Ishikawa (cell line): Measurements from ENCODE around the gene TNS1.

Source experiments
- CEBPB ChIP-seq: IDR thresholded peaks from 2 replicates; pipeline ENCODE4 v1.6.1; 2012
- CREB1 ChIP-seq: IDR thresholded peaks from 2 replicates; pipeline ENCODE4 v1.6.1; 2012; ENCODE audit warnings: low read depth
- EGR1 ChIP-seq: IDR thresholded peaks from 2 replicates; pipeline ENCODE4 v1.6.1; 2012
- EP300 ChIP-seq: IDR thresholded peaks from 2 replicates; pipeline ENCODE4 v1.6.1; 2012; ENCODE audit warnings: borderline replicate concordance
- FOXM1 ChIP-seq: IDR thresholded peaks from 2 replicates; pipeline ENCODE4 v1.6.1; 2012; ENCODE audit warnings: low read depth, borderline replicate concordance
- NFIC ChIP-seq: IDR thresholded peaks from 2 replicates; pipeline ENCODE4 v1.6.1; 2012
- RAD21 ChIP-seq: IDR thresholded peaks from 2 replicates; pipeline ENCODE4 v1.6.1; 2012; ENCODE audit warnings: low read depth
- TAF1 ChIP-seq: IDR thresholded peaks from 2 replicates; pipeline ENCODE4 v1.6.1; 2012; ENCODE audit warnings: low read depth, mild to moderate bottlenecking
- TCF12 ChIP-seq: IDR thresholded peaks from 2 replicates; pipeline ENCODE4 v1.6.1; 2012; ENCODE audit warnings: low read depth
- TEAD4 ChIP-seq: IDR thresholded peaks from 2 replicates; pipeline ENCODE4 v1.6.1; 2012
- YY1 ChIP-seq: IDR thresholded peaks from 2 replicates; pipeline ENCODE4 v1.6.1; 2012; ENCODE audit warnings: low read depth
- ZBTB7A ChIP-seq: IDR thresholded peaks from 2 replicates; pipeline ENCODE4 v1.6.1; 2012; ENCODE audit warnings: low read depth
- TF ChIP-seq, protein P1 (sequence below): IDR thresholded peaks from 2 replicates; pipeline ENCODE4 v1.6.1; 2012
- TF ChIP-seq, protein P2 (sequence below): IDR thresholded peaks from 2 replicates; pipeline ENCODE4 v1.6.1; 2012
- TF ChIP-seq, protein P3 (sequence below): IDR thresholded peaks from 2 replicates; pipeline ENCODE4 v1.6.1; 2012; ENCODE audit warnings: low read depth, mild to moderate bottlenecking

Gene TNS1

DNA sequence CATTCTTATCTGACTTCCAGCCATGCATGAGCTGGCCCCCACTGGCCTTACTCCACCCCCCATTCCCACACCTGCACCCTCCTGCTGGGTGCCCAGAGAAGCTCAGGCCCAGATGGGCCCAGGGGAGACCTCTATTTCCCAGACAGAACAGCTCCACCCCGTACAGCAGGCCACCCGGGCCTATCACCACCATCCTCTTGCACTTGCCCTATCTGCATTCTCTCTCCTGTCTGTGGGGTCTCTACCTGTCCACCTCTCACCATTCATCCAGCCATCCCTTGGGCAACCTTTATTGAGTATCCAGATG, 25.3 kb upstream of the TNS1 start:
- no peak for TF ChIP-seq CEBPB
- no peak for TF ChIP-seq ZBTB7A
- no peak for TF ChIP-seq EP300
- TF ChIP-seq YY1: no peak
- TF ChIP-seq, protein P1, sequence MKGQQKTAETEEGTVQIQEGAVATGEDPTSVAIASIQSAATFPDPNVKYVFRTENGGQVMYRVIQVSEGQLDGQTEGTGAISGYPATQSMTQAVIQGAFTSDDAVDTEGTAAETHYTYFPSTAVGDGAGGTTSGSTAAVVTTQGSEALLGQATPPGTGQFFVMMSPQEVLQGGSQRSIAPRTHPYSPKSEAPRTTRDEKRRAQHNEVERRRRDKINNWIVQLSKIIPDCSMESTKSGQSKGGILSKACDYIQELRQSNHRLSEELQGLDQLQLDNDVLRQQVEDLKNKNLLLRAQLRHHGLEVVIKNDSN: no peak
- no peak for TF ChIP-seq FOXM1
- TF ChIP-seq TAF1: no peak

- TF ChIP-seq, protein P1: no peak
- no peak for TF ChIP-seq CEBPB
- TF ChIP-seq FOXM1: no peak
- TF ChIP-seq, protein P2, sequence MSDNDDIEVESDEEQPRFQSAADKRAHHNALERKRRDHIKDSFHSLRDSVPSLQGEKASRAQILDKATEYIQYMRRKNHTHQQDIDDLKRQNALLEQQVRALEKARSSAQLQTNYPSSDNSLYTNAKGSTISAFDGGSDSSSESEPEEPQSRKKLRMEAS: no peak
- TF ChIP-seq RAD21: no peak
- no peak for TF ChIP-seq ZBTB7A
- TF ChIP-seq, protein P3, sequence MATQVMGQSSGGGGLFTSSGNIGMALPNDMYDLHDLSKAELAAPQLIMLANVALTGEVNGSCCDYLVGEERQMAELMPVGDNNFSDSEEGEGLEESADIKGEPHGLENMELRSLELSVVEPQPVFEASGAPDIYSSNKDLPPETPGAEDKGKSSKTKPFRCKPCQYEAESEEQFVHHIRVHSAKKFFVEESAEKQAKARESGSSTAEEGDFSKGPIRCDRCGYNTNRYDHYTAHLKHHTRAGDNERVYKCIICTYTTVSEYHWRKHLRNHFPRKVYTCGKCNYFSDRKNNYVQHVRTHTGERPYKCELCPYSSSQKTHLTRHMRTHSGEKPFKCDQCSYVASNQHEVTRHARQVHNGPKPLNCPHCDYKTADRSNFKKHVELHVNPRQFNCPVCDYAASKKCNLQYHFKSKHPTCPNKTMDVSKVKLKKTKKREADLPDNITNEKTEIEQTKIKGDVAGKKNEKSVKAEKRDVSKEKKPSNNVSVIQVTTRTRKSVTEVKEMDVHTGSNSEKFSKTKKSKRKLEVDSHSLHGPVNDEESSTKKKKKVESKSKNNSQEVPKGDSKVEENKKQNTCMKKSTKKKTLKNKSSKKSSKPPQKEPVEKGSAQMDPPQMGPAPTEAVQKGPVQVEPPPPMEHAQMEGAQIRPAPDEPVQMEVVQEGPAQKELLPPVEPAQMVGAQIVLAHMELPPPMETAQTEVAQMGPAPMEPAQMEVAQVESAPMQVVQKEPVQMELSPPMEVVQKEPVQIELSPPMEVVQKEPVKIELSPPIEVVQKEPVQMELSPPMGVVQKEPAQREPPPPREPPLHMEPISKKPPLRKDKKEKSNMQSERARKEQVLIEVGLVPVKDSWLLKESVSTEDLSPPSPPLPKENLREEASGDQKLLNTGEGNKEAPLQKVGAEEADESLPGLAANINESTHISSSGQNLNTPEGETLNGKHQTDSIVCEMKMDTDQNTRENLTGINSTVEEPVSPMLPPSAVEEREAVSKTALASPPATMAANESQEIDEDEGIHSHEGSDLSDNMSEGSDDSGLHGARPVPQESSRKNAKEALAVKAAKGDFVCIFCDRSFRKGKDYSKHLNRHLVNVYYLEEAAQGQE: no peak
- TF ChIP-seq TCF12: no peak
Observed at GRCh38 chr2:218027426-218028188, 24.8 kb upstream of the TNS1 start.

DNA sequence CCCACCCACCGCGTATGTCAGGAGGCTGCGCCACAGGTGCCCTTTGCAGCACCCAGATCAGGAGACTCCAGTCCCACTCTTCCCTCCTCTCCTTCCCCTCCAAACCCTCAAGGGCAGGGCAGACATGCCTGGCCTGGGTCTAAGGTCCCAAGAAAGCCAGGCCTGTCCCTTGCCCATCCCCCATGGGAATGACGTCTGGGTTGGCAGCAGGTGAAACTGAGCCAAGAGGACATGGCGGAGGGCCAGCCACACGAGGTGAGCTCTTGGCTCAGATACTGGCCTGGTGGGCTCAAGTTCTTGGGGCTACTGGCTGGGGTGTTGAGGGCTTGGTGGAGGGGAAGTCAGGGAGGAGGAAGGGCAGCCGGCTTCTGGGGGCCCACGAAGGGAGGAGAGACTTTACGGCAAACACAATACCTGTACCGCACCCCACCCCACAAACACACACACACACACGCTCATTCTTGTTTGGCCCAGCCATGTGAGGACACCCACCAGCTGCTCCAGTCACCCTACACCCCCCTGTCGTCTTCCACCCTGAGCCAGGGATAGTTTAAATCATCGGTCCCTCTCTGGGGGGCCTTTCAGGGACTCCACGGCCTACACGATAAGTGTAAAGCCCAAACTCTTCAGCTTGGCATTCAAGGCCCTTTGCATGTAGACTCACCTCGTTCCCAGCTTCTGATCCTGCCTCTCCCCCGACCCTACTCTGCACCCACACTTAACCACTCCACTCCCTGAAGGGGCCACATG, 24.1 kb upstream of the TNS1 start:
- no peak for TF ChIP-seq FOXM1
- peak; percentile 50 for TF ChIP-seq NFIC

DNA sequence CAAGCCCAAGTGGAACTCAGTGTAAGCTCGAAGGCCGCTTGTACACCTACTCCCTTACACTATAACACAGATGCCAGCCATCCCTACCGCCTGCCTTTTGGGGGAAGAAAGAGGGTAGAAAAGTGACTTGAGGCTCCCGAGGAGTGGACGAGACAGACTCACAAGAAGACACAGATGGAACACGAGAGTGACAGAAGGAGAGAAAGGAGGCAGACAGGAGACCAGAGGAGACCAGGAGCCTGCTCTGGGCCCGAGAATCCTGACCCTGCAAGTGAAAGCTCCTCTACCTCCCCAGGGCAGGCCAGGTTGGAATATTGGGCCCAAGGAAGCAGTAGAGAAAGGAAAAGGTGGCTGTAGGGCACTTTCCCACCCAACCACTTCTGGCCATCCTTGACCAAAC, 23.4 kb upstream of the TNS1 start:
- no peak for TF ChIP-seq ZBTB7A
- TF ChIP-seq EGR1: no peak
- no peak for TF ChIP-seq TAF1
- TF ChIP-seq NFIC: no peak
- TF ChIP-seq, protein P2: no peak
- TF ChIP-seq YY1: no peak
- no peak for TF ChIP-seq TCF12
- no peak for TF ChIP-seq RAD21

DNA sequence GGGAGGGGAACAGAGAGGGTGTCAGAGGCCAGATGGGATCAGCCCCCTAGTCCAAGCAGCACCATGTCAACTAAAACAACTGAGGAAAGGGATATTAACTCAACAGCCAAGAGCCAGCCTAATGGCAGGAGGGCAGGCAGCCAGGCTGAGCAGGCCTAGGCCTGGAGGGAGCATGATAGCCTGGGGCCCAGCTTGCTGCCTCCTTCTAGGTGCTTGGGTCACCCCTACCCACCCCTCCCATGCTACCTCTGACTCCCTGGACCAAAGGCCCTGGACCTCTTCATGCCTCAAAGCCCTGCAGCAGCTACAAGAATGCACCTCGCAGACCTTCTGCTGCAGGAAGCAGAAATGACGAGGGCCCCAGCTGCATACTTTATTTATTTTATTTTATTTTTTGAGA, 22.1 kb upstream of the TNS1 start:
- TF ChIP-seq TCF12: no peak

GRCh38 chr2:218024336-218024735, 21.5 kb upstream of the TNS1 start:
- TF ChIP-seq RAD21: no peak
- no peak for TF ChIP-seq CEBPB
- no peak for TF ChIP-seq YY1
- TF ChIP-seq ZBTB7A: no peak
- TF ChIP-seq NFIC: no peak
- TF ChIP-seq, protein P1: no peak
- TF ChIP-seq TCF12: no peak
- TF ChIP-seq EGR1: no peak
- no peak for TF ChIP-seq TAF1
- TF ChIP-seq, protein P3: no peak
- no peak for TF ChIP-seq CREB1
- no peak for TF ChIP-seq EP300
- no peak for TF ChIP-seq TEAD4
- no peak for TF ChIP-seq FOXM1
- TF ChIP-seq, protein P2: no peak
